ENCODE data around the gene IRF1. TPM values are rescaled to one million over a fixed set of nuclear protein-coding genes. Genes with fewer than 3 reads are reported as not detected.

IRF1 gene
- total and polyA plus RNA-seq, 4 donors: 9.5 to 42.6 (median 24.7) TPM

- Histone ChIP-seq H3K36me3 (ENCODE audit: control insufficient read depth in 4 of 4, insufficient read depth in 3 of 4, low read depth in 1 of 4, low read length in 3 of 4) (peaks cover 22 to 42% (median 31%) of the 10 kb centered on the region in 4 donors), H3K27ac (ENCODE audit: low read depth in 1 of 2, low read length in 2 of 2) (peak overlapping the region in 1 of 2 donors; percentile 40), H3K9ac (ENCODE audit: low read depth in 1 of 2, low read length in 2 of 2) (no peak overlapping the region), H3K4me1 (ENCODE audit: control insufficient read depth in 4 of 4, insufficient read depth in 4 of 4, low read length in 3 of 4) (peaks cover 0 to 24% (median 14%) of the 10 kb centered on the region in 4 donors), H3K4me3 (ENCODE audit: low read depth in 1 of 3, low read length in 3 of 3) (no peak overlapping the region), H3K27me3 (ENCODE audit: control insufficient read depth in 4 of 4, insufficient read depth in 4 of 4, low read length in 3 of 4) (no peaks in the 10 kb centered on the region), H3K9me3 (ENCODE audit: control insufficient read depth in 4 of 4, low read length in 3 of 4) (no peaks in the 10 kb centered on the region)
- TF ChIP-seq RXRA (IDR thresholded peaks at IDR 0.05) (no peak), REST (IDR thresholded peaks at IDR 0.05) (no peak)
- 67% methylated on average over 5 of the region's 5 CpGs for WGBS
- DNase-seq (ENCODE audit: low spot score): no peak
Observed at GRCh38 chr5:132481596-132482211, 8.9 kb downstream of the IRF1 start.

GRCh38 chr5:132480893-132481595, 9.5 kb downstream of the IRF1 start:
- Histone ChIP-seq H3K9me3 (ENCODE audit: control insufficient read depth in 4 of 4, low read length in 3 of 4) (no peaks in the 10 kb centered on the region), H3K27ac (ENCODE audit: low read depth in 1 of 2, low read length in 2 of 2) (peak overlapping the region in 1 of 2 donors; percentile 40), H3K4me1 (ENCODE audit: control insufficient read depth in 4 of 4, insufficient read depth in 4 of 4, low read length in 3 of 4) (peaks cover 4 to 24% (median 12%) of the 10 kb centered on the region in 4 donors), H3K4me3 (ENCODE audit: low read depth in 1 of 3, low read length in 3 of 3) (no peak overlapping the region), H3K36me3 (ENCODE audit: control insufficient read depth in 4 of 4, insufficient read depth in 3 of 4, low read depth in 1 of 4, low read length in 3 of 4) (peaks cover 19 to 36% (median 25%) of the 10 kb centered on the region in 4 donors), H3K9ac (ENCODE audit: low read depth in 1 of 2, low read length in 2 of 2) (no peak overlapping the region), H3K27me3 (ENCODE audit: control insufficient read depth in 4 of 4, insufficient read depth in 4 of 4, low read length in 3 of 4) (no peaks in the 10 kb centered on the region)
- DNase-seq (ENCODE audit: low spot score): no peak
- 75% methylated on average over 4 of the region's 4 CpGs for WGBS
- TF ChIP-seq RXRA (IDR thresholded peaks at IDR 0.05) (no peak), ZBTB33 (IDR thresholded peaks at IDR 0.05) (no peak), FOXA1 (IDR thresholded peaks at IDR 0.05) (no peak), SP1 (IDR thresholded peaks at IDR 0.05) (no peak), HNF4A (conservative IDR thresholded peaks at IDR 0.05) (no peak)
- TF ChIP-seq, protein P1, sequence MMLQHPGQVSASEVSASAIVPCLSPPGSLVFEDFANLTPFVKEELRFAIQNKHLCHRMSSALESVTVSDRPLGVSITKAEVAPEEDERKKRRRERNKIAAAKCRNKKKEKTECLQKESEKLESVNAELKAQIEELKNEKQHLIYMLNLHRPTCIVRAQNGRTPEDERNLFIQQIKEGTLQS (IDR thresholded peaks at IDR 0.05): peak; percentile 23
- TF ChIP-seq, protein P2, sequence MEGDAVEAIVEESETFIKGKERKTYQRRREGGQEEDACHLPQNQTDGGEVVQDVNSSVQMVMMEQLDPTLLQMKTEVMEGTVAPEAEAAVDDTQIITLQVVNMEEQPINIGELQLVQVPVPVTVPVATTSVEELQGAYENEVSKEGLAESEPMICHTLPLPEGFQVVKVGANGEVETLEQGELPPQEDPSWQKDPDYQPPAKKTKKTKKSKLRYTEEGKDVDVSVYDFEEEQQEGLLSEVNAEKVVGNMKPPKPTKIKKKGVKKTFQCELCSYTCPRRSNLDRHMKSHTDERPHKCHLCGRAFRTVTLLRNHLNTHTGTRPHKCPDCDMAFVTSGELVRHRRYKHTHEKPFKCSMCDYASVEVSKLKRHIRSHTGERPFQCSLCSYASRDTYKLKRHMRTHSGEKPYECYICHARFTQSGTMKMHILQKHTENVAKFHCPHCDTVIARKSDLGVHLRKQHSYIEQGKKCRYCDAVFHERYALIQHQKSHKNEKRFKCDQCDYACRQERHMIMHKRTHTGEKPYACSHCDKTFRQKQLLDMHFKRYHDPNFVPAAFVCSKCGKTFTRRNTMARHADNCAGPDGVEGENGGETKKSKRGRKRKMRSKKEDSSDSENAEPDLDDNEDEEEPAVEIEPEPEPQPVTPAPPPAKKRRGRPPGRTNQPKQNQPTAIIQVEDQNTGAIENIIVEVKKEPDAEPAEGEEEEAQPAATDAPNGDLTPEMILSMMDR (IDR thresholded peaks at IDR 0.05; ENCODE audit: low read depth, low read length, missing input control): no peak

Measured in liver (tissue), 9 donors.